CD14-positive monocyte (primary cell): ENCODE data around the gene L3MBTL3. TPM values are rescaled to one million over a fixed set of nuclear protein-coding genes. Genes with fewer than 3 reads are reported as not detected.

Source experiments
- DNase-seq, 3 donors: peaks; one replicate each; pipeline ENCODE4 v3.0.0-alpha.2; 2011 to 2022
- H2AFZ ChIP-seq: 2 replicates; pipeline ENCODE4 v1.6.0; 2012; ENCODE audit warnings: mild to moderate bottlenecking, low read depth, low read length, inconsistent platforms; ENCODE audit not compliant: insufficient read depth, poor library complexity, severe bottlenecking
- H3K27ac ChIP-seq, 2 donors: 1 replicate in 1 of 2; 2 replicates in 1 of 2; pipeline ENCODE4 v1.5.1; 2012 to 2013; ENCODE audit warnings: low read length in 2 of 2, control low read depth in 1 of 2, inconsistent platforms in 1 of 2, low read depth in 1 of 2, mild to moderate bottlenecking in 1 of 2
- H3K27me3 ChIP-seq, 2 donors: one replicate each; pipeline versions ENCODE4 v1.6.0 to v1.6.1; 2011 to 2013; ENCODE audit warnings: low read length in 2 of 2; ENCODE audit not compliant: control insufficient read depth in 2 of 2, insufficient read depth in 2 of 2
- H3K36me3 ChIP-seq, 2 donors: replicated peaks in 1 of 2; 1 replicate in 1 of 2; 2 replicates in 1 of 2; pipeline versions ENCODE4 v1.5.1 to v1.6.1; 2012 to 2013; ENCODE audit warnings: low read length in 2 of 2, control low read depth in 1 of 2, inconsistent platforms in 1 of 2, mild to moderate bottlenecking in 1 of 2; ENCODE audit not compliant: insufficient read depth in 2 of 2, control insufficient read depth in 1 of 2
- H3K4me1 ChIP-seq, 2 donors: 1 replicate in 1 of 2; 2 replicates in 1 of 2; pipeline versions ENCODE4 v1.5.1 to v1.6.1; 2012 to 2013; ENCODE audit warnings: low read length in 2 of 2, control low read depth in 1 of 2, inconsistent platforms in 1 of 2, mild to moderate bottlenecking in 1 of 2, moderate library complexity in 1 of 2; ENCODE audit not compliant: insufficient read depth in 2 of 2, control insufficient read depth in 1 of 2
- H3K4me2 ChIP-seq: replicated peaks from 2 replicates; pipeline ENCODE3; 2012; ENCODE audit warnings: low read length, moderate library complexity, mild to moderate bottlenecking; ENCODE audit not compliant: poor library complexity, severe bottlenecking; ENCODE audit errors: extremely low read depth
- H3K4me3 ChIP-seq, 3 experiments: fragments of 200-600 bp in 1 of 3; sonication (generic) in 1 of 3; replicated peaks in 1 of 3; 1 replicate in 2 of 3; 2 replicates in 1 of 3; pipeline ENCODE4 v1.5.1; 2011 to 2013; ENCODE audit warnings: low read length in 3 of 3, mild to moderate bottlenecking in 3 of 3, control low read depth in 2 of 3, low read depth in 2 of 3, inconsistent platforms in 1 of 3, moderate library complexity in 1 of 3
- H3K79me2 ChIP-seq: 2 replicates; pipeline ENCODE4 v1.6.0; 2012; ENCODE audit warnings: mild to moderate bottlenecking, control low read depth, inconsistent platforms, low read length, moderate library complexity; ENCODE audit not compliant: insufficient read depth
- H3K9ac ChIP-seq: 2 replicates; pipeline ENCODE4 v1.6.0; 2017; ENCODE audit warnings: low read length, mild to moderate bottlenecking; ENCODE audit not compliant: insufficient read depth, poor library complexity, severe bottlenecking
- H3K9me3 ChIP-seq, 2 donors: replicated peaks in 1 of 2; 1 replicate in 1 of 2; 2 replicates in 1 of 2; pipeline versions ENCODE4 v1.5.1 to v1.6.1; 2012 to 2013; ENCODE audit warnings: low read length in 2 of 2, control low read depth in 1 of 2; ENCODE audit not compliant: control insufficient read depth in 1 of 2, insufficient read depth in 1 of 2
- H4K20me1 ChIP-seq: 2 replicates; pipeline ENCODE4 v1.6.0; 2012; ENCODE audit warnings: mild to moderate bottlenecking, low read length, control low read depth, moderate library complexity; ENCODE audit not compliant: insufficient read depth
- H3K27ac Mint-ChIP-seq, 7 donors: one replicate each; pipeline ENCODE4 v1.8.0; 2020; ENCODE audit warnings: mild to moderate bottlenecking in 7 of 7, mixed read lengths in 7 of 7, moderate library complexity in 6 of 7, inconsistent platforms in 2 of 7
- H3K27me3 Mint-ChIP-seq, 3 donors: one replicate each; pipeline ENCODE4 v1.8.0; 2021 to 2022; ENCODE audit warnings: low read depth in 3 of 3, mild to moderate bottlenecking in 3 of 3, mixed read lengths in 3 of 3, moderate library complexity in 3 of 3, inconsistent platforms in 1 of 3
- H3K36me3 Mint-ChIP-seq, 2 donors: one replicate each; pipeline ENCODE4 v1.8.0; 2020; ENCODE audit warnings: mixed read lengths in 2 of 2, inconsistent platforms in 1 of 2, mild to moderate bottlenecking in 1 of 2
- H3K4me1 Mint-ChIP-seq: one replicate; pipeline ENCODE4 v1.8.0; 2020; ENCODE audit warnings: mild to moderate bottlenecking, mixed read lengths
- H3K4me3 Mint-ChIP-seq, 2 donors: one replicate each; pipeline ENCODE4 v1.8.0; 2020; ENCODE audit warnings: mild to moderate bottlenecking in 2 of 2, mixed read lengths in 2 of 2, moderate library complexity in 1 of 2
- H3K9me3 Mint-ChIP-seq, 7 donors: one replicate each; pipeline ENCODE4 v1.8.0; 2020 to 2022; ENCODE audit warnings: mixed read lengths in 7 of 7, mild to moderate bottlenecking in 6 of 7, moderate library complexity in 6 of 7, inconsistent platforms in 2 of 7
- CTCF ChIP-seq: fragments of 200-600 bp; IDR thresholded peaks from one replicate; pipeline ENCODE4 v1.8.0; 2022; ENCODE audit warnings: antibody characterized with exemption, mild to moderate bottlenecking
- WGBS: methylation state at CpG from one replicate; pipeline ENCODE4 v1.1.5; 2013; ENCODE audit warnings: missing lambda C conversion rate; ENCODE audit not compliant: insufficient coverage; 5-methylcytosine and 5-hydroxymethylcytosine counted together
- intact Hi-C, 2 donors: fragments of 100-400 bp; cut with micrococcal nuclease; formaldehyde crosslinking; loops; one replicate each; pipeline versions ENCODE4 v1.15.0 to v1.15.1; 2023
- polyA minus RNA-seq: library from RNA; depleted of rRNA, polyadenylated mRNA; stranded (reverse); fragments of >200 nt; gene quantifications from 2 replicates; pipeline ENCODE4 v1.2.3, GENCODE V29; 2012
- polyA plus RNA-seq, 3 donors: library from polyadenylated mRNA; depleted of rRNA in 1 of 3; unstranded in 2 of 3; stranded (reverse) in 1 of 3; fragments of 300-500 nt in 2 of 3; fragments of >200 nt in 1 of 3; fragmentation: Illumina TruSeq in 2 of 3; gene quantifications; 1 replicate in 2 of 3; 2 replicates in 1 of 3; pipeline ENCODE4 v1.2.3, GENCODE V29; 2012 to 2021
- total RNA-seq, 12 experiments: library from RNA in 1 of 12; stranded (reverse) in 1 of 12; fragments of 120-200 nt in 1 of 12; gene quantifications; one replicate each; pipeline ENCODE4 v1.2.4 and lab custom pipeline; 2013 to 2026; ENCODE audit warnings: mixed read lengths in 6 of 12, inconsistent platforms in 1 of 12

L3MBTL3 gene
- total RNA-seq (2013): 18.6 TPM
- 1 to 10 TPM; 2.1 to 8.0 (median 3.7) TPM for polyA plus RNA-seq
- polyA minus RNA-seq: 5.8 and 9.1 TPM in 2 replicates
- total RNA-seq (lab: John Stamatoyannopoulos, UW): 6.0 to 37.6 (median 28.4) reads per million in 11 experiments

GRCh38 chr6:130018292-130018743 is at the start of gene L3MBTL3:
TSS of gene L3MBTL3 (plus strand) at chr6:130018581. CDS start at chr6:130042700, 24,119 bp downstream.
- Mint-ChIP-seq H3K27me3 (peaks cover 0 to 3% (median 1%) of the 10 kb centered on the region in 3 donors), H3K4me3 (peak within 1 kb of the TSS; percentile 99 to 100), H3K36me3 (peaks cover 8 to 13% of the 10 kb centered on the region in 2 donors), H3K9me3 (peaks cover 0 to 2% (median 0%) of the 10 kb centered on the region in 7 donors), H3K4me1 (peaks cover 8% of the 10 kb centered on the region), H3K27ac (peak within 1 kb of the TSS; percentile 91 to 99 (median 96))
- H3K4me2 ChIP-seq: peak within 1 kb of the TSS; percentile 90
- H3K9me3 ChIP-seq: no peaks in the 10 kb centered on the region
- peaks cover 5% of the 10 kb centered on the region for H4K20me1 ChIP-seq
- H3K79me2 ChIP-seq: peaks cover 5% of the 10 kb centered on the region
- peak within 1 kb of the TSS; percentile 86 for H2AFZ ChIP-seq
- H3K27ac ChIP-seq: peak within 1 kb of the TSS; percentile 72 to 91
- no peaks in the 10 kb centered on the region for H3K36me3 ChIP-seq
- peak; percentile 78 to 81 (median 81) for DNase-seq
- no peaks in the 10 kb centered on the region for H3K27me3 ChIP-seq
- H3K4me3 ChIP-seq: peak within 1 kb of the TSS; percentile 88 to 99 (median 97)
- H3K4me1 ChIP-seq: peaks cover 7 to 11% of the 10 kb centered on the region in 2 donors
- peak within 1 kb of the TSS; percentile 81 for H3K9ac ChIP-seq
- intact Hi-C loops: no loop called here
- TF ChIP-seq CTCF: no peak
- WGBS: 0% methylated on average over 22 of the region's 27 CpGs

- H3K9me3 Mint-ChIP-seq: peaks cover 2 to 6% (median 4%) of the 10 kb centered on the region in 7 donors
- no peaks in the 10 kb centered on the region for H4K20me1 ChIP-seq
- H3K4me3 ChIP-seq: no peak overlapping the region
- no peak overlapping the region for H2AFZ ChIP-seq
- H3K27ac Mint-ChIP-seq: no peak overlapping the region
- peaks cover 0 to 2% of the 10 kb centered on the region in 2 donors for H3K27me3 ChIP-seq
- DNase-seq: no peak
- H3K4me3 Mint-ChIP-seq: no peak overlapping the region
- H3K36me3 Mint-ChIP-seq: no peaks in the 10 kb centered on the region
- intact Hi-C loops: no loop called here
- H3K4me1 ChIP-seq: no peaks in the 10 kb centered on the region
- H3K27ac ChIP-seq: no peak overlapping the region
- no peak for TF ChIP-seq CTCF
- no peaks in the 10 kb centered on the region for H3K79me2 ChIP-seq
- H3K4me2 ChIP-seq: no peak overlapping the region
- H3K9ac ChIP-seq: no peak overlapping the region
- H3K9me3 ChIP-seq: peaks cover 0 to 3% of the 10 kb centered on the region in 2 donors
- peaks cover 0 to 5% (median 4%) of the 10 kb centered on the region in 3 donors for H3K27me3 Mint-ChIP-seq
- whole genome bisulfite sequencing: 80% methylated on average over 1 of the region's 2 CpGs
- no peaks in the 10 kb centered on the region for H3K36me3 ChIP-seq
- no peaks in the 10 kb centered on the region for H3K4me1 Mint-ChIP-seq
These were observed 49.3 kb upstream of the L3MBTL3 start for GRCh38 chr6:129969064-129969463.
